ENCODE measurements around the gene KRTAP12-1. TPM values are rescaled to one million over a fixed set of nuclear protein-coding genes. Genes with fewer than 3 reads are reported as not detected.

Gene KRTAP12-1
- total RNA-seq, 4 donors from 2014 or later: not detected

DNA sequence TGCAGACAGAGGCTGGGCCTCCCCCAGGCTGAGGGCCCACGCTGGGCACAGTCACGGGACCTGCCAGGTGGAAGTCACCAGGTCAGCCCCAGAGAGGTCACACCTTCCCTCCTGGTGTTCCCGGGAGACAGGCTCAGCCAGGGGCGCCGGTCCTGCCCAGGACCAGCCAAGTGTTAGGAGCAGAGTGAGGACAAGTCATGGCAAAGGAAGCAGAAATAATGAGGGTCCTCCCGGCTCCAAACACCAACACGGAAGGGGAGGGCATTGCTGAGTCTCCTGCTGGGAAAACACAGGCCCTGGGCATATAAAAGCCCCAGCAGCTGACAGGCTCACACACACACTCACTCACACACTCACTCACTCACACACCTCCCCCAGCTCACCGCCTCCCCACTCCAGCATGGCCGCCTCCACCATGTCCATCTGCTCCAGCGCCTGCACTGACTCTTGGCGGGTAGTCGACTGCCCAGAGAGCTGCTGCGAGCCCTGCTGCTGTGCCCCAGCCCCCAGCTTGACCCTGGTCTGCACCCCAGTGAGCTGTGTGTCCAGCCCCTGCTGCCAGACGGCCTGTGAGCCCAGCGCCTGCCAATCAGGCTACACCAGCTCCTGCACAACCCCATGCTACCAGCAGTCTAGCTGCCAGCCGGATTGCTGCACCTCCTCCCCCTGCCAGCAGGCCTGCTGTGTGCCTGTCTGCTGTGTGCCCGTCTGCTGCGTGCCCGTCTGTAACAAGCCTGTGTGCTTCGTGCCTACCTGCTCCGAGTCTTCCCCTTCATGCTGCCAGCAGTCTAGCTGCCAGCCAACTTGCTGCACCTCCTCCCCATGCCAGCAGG lies 44.7 kb downstream of the KRTAP12-1 start, which contains the start of gene KRTAP10-10:
Gene KRTAP10-10, plus strand, starts transcription at position 339 of the 833 bp plus-strand sequence. Its CDS starts 62 bp downstream, at position 401.
- peaks cover 0 to 23% (median 1%) of the 10 kb centered on the region in 4 donors for H3K9me3 ChIP-seq
- no peaks in the 10 kb centered on the region for H3K27me3 ChIP-seq
- DNase-seq (ENCODE audit: low spot score in 2 of 2): no peak
- no peak for TF ChIP-seq POLR2A (IDR thresholded peaks at IDR 0.05)
- TF ChIP-seq EP300 (IDR thresholded peaks at IDR 0.05): no peak
- TF ChIP-seq, protein P1, sequence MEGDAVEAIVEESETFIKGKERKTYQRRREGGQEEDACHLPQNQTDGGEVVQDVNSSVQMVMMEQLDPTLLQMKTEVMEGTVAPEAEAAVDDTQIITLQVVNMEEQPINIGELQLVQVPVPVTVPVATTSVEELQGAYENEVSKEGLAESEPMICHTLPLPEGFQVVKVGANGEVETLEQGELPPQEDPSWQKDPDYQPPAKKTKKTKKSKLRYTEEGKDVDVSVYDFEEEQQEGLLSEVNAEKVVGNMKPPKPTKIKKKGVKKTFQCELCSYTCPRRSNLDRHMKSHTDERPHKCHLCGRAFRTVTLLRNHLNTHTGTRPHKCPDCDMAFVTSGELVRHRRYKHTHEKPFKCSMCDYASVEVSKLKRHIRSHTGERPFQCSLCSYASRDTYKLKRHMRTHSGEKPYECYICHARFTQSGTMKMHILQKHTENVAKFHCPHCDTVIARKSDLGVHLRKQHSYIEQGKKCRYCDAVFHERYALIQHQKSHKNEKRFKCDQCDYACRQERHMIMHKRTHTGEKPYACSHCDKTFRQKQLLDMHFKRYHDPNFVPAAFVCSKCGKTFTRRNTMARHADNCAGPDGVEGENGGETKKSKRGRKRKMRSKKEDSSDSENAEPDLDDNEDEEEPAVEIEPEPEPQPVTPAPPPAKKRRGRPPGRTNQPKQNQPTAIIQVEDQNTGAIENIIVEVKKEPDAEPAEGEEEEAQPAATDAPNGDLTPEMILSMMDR (IDR thresholded peaks at IDR 0.05): no peak
- no peaks in the 10 kb centered on the region for H3K4me1 ChIP-seq
- no peak within 1 kb of the TSS for H3K27ac ChIP-seq
- H3K36me3 ChIP-seq: no peaks in the 10 kb centered on the region
- H3K4me3 ChIP-seq: no peak within 1 kb of the TSS
- WGBS, 2 donors: 36 to 40% methylated on average over 20 to 21 of the region's 21 CpGs

DNA sequence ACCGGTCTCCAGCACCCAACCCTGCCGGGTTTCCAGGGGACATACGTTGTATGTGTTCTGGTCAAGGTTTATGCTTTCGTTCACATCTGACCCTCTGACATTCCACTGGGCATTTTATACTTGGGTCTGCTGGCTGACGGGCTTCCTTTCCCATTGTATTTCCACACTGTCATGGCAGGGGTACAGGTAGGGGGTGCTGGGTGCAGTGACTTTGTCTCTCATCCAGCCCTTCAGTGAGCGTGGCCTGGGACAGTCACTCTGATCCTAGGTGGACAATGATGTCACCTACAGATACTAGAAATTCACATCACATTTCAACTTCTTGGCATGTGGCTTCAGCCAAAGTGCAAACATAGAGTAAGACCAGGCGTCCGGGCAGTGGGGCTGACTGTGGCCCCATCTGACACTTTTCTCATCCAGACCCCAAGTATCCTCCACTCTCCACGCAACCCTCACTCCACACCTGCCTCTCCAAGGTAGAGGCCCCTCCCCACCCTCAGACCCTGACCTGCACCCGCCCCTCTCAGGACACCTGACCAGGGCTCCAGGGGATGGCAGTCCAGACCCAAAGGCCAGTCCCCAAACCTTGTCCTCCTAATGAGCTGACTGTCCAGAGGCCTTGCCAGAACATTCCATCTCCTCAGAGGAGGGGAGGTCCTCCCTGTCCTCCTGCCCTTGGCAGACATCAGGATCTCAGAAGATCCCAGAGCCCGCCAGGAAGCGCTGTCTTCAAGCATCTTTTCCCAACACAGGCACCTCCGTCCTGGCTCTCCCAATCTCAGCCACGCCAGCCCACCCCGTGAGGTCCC lies 45.5 kb downstream of the KRTAP12-1 start:
- no peak for DNase-seq (ENCODE audit: low spot score in 2 of 2)
- Histone ChIP-seq H3K4me1 (no peaks in the 10 kb centered on the region), H3K27me3 (no peaks in the 10 kb centered on the region), H3K27ac (no peak overlapping the region), H3K9me3 (peaks cover 0 to 27% (median 4%) of the 10 kb centered on the region in 4 donors), H3K36me3 (no peaks in the 10 kb centered on the region), H3K4me3 (no peak overlapping the region)
- WGBS, 2 donors: 77 to 81% methylated on average over 12 to 13 of the region's 15 CpGs
- TF ChIP-seq POLR2A (IDR thresholded peaks at IDR 0.05): no peak
- TF ChIP-seq, protein P1 (IDR thresholded peaks at IDR 0.05): no peak
- TF ChIP-seq EP300 (IDR thresholded peaks at IDR 0.05): no peak

DNA sequence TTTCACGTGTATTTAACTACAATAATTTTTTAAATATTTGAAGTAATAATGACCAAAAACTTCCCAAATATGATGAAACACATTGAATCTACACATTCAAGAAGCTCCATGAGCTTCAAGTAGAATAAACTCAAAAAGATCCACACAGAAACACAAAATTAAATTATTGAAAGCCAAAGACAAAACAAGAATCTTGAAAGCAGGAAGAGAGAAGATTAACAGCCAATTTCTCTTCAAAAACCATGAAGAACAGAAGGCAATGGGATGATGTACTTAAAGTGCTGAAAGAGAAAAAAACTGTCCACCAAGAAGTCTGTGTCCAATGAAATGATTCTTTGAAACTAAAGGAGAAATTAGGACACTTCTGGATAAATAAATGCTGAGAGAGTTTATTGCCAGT lies 49.9 kb downstream of the KRTAP12-1 start:
- no peak for DNase-seq (ENCODE audit: low spot score in 2 of 2)
- Histone ChIP-seq H3K4me1 (no peaks in the 10 kb centered on the region), H3K27ac (no peak overlapping the region), H3K9me3 (peaks cover 0 to 38% (median 5%) of the 10 kb centered on the region in 4 donors), H3K27me3 (peaks cover 0 to 15% of the 10 kb centered on the region in 2 donors), H3K36me3 (no peaks in the 10 kb centered on the region), H3K4me3 (no peak overlapping the region)
- TF ChIP-seq EP300 (IDR thresholded peaks at IDR 0.05): no peak
- TF ChIP-seq, protein P1 (IDR thresholded peaks at IDR 0.05): no peak
- no peak for TF ChIP-seq POLR2A (IDR thresholded peaks at IDR 0.05)
- 91 to 98% methylated on average over 1 of the region's 1 CpG for WGBS, 2 donors

Small RNAs within 50 kb of the gene (small RNA-seq; reads per million reads assigned to genes)
- gene KRTAP12-6P: not detected

Other genes with a start within 250 kb of the KRTAP12-1 start
- 1 to 10 TPM; 2.0 to 8.0 (median 3.8) TPM for gene LRRC3, start 226.7 kb downstream of the KRTAP12-1 start, total RNA-seq
- not detected for gene KRTAP10-1, start 142.0 kb downstream of the KRTAP12-1 start, total RNA-seq
- gene KRTAP10-2, start 130.7 kb downstream of the KRTAP12-1 start, total RNA-seq: not detected
- not detected for gene KRTAP10-3, start 123.4 kb downstream of the KRTAP12-1 start, total RNA-seq
- gene KRTAP10-4, start 108.4 kb downstream of the KRTAP12-1 start, total RNA-seq: not detected
- not detected for gene KRTAP10-5, start 101.6 kb downstream of the KRTAP12-1 start, total RNA-seq
- not detected for gene KRTAP10-6, start 89.7 kb downstream of the KRTAP12-1 start, total RNA-seq
- gene KRTAP10-7, start 81.6 kb downstream of the KRTAP12-1 start, total RNA-seq: not detected
- gene KRTAP10-8, start 70.1 kb downstream of the KRTAP12-1 start, total RNA-seq: not detected
- not detected for gene KRTAP10-9, start 55.1 kb downstream of the KRTAP12-1 start, total RNA-seq
- gene KRTAP10-10, start 44.8 kb downstream of the KRTAP12-1 start, total RNA-seq: not detected
- gene KRTAP10-11, start 35.7 kb downstream of the KRTAP12-1 start, total RNA-seq: not detected
- gene KRTAP12-4, start 27.5 kb downstream of the KRTAP12-1 start, total RNA-seq: not detected
- gene KRTAP12-3, start 24.2 kb downstream of the KRTAP12-1 start, total RNA-seq: not detected
- gene KRTAP12-2, start 15.2 kb downstream of the KRTAP12-1 start, total RNA-seq: not detected
- gene KRTAP10-12, start 15.0 kb upstream of the KRTAP12-1 start, total RNA-seq: not detected
- gene TSPEAR, start 29.4 kb upstream of the KRTAP12-1 start, total RNA-seq: not detected
- gene UBE2G2, start 119.7 kb upstream of the KRTAP12-1 start, total RNA-seq: 100 to 1,000 TPM in 2 of 4 donors, 10 to 100 TPM in 2; 89.4 to 165 (median 99.3) TPM
- gene SUMO3, start 135.9 kb upstream of the KRTAP12-1 start, total RNA-seq: 10 to 100 TPM; 59.9 to 70.8 (median 62.1) TPM
- 100 to 1,000 TPM; 175 to 328 (median 234) TPM for gene PTTG1IP, start 191.5 kb upstream of the KRTAP12-1 start, total RNA-seq
- 10 to 100 TPM; 32.7 to 87.3 (median 56.2) TPM for gene ITGB2, start 238.7 kb upstream of the KRTAP12-1 start, total RNA-seq

Data from tibial nerve (tissue), 4 donors.